ENCODE data around the gene C16orf92. TPM values are rescaled to one million over a fixed set of nuclear protein-coding genes. Genes with fewer than 3 reads are reported as not detected.

The C16orf92 gene
- total RNA-seq, 2 donors from 2014 or later, result not detected

DNA sequence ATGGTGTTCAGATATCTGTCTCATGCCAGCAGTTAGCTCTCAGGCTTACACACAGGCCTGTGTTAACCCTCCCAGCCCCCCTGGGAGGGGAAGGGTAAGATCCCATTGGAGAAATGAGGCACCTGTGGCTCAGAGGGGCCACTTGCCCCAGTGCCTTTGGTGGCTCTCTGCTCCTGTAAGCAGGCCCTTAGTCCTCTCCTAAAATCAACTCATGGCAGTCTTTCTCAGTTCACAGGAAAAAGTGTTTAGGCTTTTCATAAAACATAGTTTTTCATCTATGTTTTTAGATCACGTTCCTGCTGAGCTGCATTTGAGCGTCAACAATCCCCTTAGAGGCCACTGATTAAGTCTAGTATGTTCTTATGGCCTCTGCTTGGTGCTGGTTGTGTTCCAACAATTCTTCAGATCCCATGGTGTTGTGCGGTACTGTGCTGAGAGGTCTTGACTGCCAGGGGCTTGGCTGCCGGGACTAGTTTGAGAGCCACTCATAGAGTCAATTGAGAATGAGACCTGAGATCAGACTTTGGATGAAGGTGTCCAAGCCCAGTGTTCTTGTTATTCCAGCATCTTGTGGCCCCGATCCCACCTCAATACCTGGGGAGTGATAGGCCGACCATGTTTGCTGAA is 38.7 kb upstream of the C16orf92 start:
- Mint-ChIP-seq H3K9me3 (no peaks in the 10 kb centered on the region), H3K36me3 (ENCODE audit: insufficient read depth in 2 of 2) (peaks cover 3 to 16% of the 10 kb centered on the region in 2 donors), H3K4me3 (no peak overlapping the region), H3K4me1 (ENCODE audit: low read depth) (no peaks in the 10 kb centered on the region), H3K27me3 (ENCODE audit: low read depth) (no peaks in the 10 kb centered on the region), H3K27ac (no peak overlapping the region)
- DNase-seq (no peak), ATAC-seq (replicated peaks in 1 of 2) (no peak)

DNA sequence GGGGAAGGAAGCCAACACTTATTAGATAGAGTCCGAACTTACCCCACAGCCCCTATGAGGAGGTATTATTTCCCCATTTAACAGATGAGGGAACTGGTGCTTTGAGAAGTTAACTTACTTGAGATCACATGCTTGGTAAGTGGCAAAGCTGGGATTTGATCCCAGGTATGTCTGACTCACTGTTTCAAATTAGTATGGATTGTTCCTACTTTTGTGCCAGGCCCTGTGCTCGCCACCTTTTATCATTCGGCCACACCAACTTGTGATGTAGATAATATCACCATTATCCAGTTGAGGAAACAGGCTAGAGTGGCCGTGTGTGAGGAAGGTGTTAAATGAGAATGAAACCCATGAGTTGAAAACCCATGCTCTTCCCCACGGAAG is 38.2 kb upstream of the C16orf92 start:
- H3K9me3 Mint-ChIP-seq, result no peaks in the 10 kb centered on the region

DNA sequence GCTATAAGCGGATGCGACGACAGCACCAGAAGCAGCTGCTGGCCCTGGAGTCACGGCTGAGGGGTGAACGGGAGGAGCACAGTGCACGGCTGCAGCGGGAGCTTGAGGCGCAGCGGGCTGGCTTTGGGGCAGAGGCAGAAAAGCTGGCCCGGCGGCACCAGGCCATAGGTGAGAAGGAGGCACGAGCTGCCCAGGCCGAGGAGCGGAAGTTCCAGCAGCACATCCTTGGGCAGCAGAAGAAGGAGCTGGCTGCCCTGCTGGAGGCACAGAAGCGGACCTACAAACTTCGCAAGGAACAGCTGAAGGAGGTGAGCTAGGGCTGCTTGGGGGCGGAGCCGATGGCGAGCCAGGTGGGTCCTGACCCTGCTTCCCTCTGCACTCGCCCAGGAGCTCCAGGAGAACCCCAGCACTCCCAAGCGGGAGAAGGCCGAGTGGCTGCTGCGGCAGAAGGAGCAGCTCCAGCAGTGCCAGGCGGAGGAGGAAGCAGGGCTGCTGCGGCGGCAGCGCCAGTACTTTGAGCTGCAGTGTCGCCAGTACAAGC is 37.7 kb upstream of the C16orf92 start:
- no peak overlapping the region for H3K27ac Mint-ChIP-seq
- DNase-seq (no peak), ATAC-seq (replicated peaks in 1 of 2) (no peak)
- H3K9me3 Mint-ChIP-seq, result no peaks in the 10 kb centered on the region
- H3K27me3 Mint-ChIP-seq (ENCODE audit: low read depth), result no peaks in the 10 kb centered on the region
- H3K4me1 Mint-ChIP-seq (ENCODE audit: low read depth), result no peaks in the 10 kb centered on the region
- H3K36me3 Mint-ChIP-seq (ENCODE audit: insufficient read depth in 2 of 2), result peaks cover 3 to 9% of the 10 kb centered on the region in 2 donors
- H3K4me3 Mint-ChIP-seq, result no peak overlapping the region

More for the DNA sequence above, 38.2 kb upstream of the C16orf92 start:
- Mint-ChIP-seq H3K4me3 (no peak overlapping the region), H3K27ac (no peak overlapping the region), H3K27me3 (ENCODE audit: low read depth) (no peaks in the 10 kb centered on the region), H3K4me1 (ENCODE audit: low read depth) (no peaks in the 10 kb centered on the region), H3K36me3 (ENCODE audit: insufficient read depth in 2 of 2) (peaks cover 3 to 12% of the 10 kb centered on the region in 2 donors)
- DNase-seq, result no peak
- no peak for ATAC-seq (replicated peaks in 1 of 2)

DNA sequence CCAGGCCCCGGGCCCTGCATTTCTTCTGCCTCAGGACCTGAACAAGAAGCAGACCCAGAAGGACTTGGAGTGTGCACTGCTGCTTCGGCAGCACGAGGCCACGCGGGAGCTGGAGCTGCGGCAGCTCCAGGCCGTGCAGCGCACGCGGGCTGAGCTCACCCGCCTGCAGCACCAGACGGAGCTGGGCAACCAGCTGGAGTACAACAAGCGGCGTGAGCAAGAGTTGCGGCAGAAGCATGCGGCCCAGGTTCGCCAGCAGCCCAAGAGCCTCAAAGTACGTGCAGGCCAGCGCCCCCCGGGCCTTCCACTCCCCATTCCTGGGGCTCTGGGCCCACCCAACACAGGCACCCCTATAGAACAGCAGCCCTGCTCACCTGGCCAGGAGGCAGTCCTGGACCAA is 36.8 kb upstream of the C16orf92 start:
- Mint-ChIP-seq H3K27ac (no peak overlapping the region), H3K4me3 (no peak overlapping the region), H3K27me3 (ENCODE audit: low read depth) (no peaks in the 10 kb centered on the region), H3K9me3 (no peaks in the 10 kb centered on the region), H3K36me3 (ENCODE audit: insufficient read depth in 2 of 2) (peaks cover 3 to 6% of the 10 kb centered on the region in 2 donors), H3K4me1 (ENCODE audit: low read depth) (no peaks in the 10 kb centered on the region)
- DNase-seq (no peak), ATAC-seq (replicated peaks in 1 of 2) (no peak)

DNA sequence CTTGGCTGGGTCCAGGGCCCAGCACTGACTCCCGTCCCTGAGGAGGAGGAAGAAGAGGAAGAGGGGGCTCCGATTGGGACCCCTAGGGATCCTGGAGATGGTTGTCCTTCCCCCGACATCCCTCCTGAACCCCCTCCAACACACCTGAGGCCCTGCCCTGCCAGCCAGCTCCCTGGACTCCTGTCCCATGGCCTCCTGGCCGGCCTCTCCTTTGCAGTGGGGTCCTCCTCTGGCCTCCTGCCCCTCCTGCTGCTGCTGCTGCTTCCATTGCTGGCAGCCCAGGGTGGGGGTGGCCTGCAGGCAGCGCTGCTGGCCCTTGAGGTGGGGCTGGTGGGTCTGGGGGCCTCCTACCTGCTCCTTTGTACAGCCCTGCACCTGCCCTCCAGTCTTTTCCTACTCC is 36.1 kb upstream of the C16orf92 start:
- no peak for DNase-seq
- Mint-ChIP-seq H3K4me1 (ENCODE audit: low read depth) (no peaks in the 10 kb centered on the region), H3K36me3 (ENCODE audit: insufficient read depth in 2 of 2) (peaks cover 3 to 6% of the 10 kb centered on the region in 2 donors), H3K27me3 (ENCODE audit: low read depth) (no peaks in the 10 kb centered on the region), H3K4me3 (no peak overlapping the region), H3K9me3 (no peaks in the 10 kb centered on the region), H3K27ac (no peak overlapping the region)
- no peak for ATAC-seq (replicated peaks in 1 of 2)

DNA sequence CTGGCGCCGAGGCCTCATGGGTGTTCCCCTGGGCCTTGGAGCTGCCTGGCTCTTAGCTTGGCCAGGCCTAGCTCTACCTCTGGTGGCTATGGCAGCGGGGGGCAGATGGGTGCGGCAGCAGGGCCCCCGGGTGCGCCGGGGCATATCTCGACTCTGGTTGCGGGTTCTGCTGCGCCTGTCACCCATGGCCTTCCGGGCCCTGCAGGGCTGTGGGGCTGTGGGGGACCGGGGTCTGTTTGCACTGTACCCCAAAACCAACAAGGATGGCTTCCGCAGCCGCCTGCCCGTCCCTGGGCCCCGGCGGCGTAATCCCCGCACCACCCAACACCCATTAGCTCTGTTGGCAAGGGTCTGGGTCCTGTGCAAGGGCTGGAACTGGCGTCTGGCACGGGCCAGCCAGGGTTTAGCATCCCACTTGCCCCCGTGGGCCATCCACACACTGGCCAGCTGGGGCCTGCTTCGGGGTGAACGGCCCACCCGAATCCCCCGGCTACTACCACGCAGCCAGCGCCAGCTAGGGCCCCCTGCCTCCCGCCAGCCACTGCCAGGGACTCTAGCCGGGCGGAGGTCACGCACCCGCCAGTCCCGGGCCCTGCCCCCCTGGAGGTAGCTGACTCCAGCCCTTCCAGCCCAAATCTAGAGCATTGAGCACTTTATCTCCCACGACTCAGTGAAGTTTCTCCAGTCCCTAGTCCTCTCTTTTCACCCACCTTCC is 35.5 kb upstream of the C16orf92 start:
- DNase-seq (no peak), ATAC-seq (replicated peaks in 1 of 2) (no peak)
- Mint-ChIP-seq H3K36me3 (ENCODE audit: insufficient read depth in 2 of 2) (peaks cover 3 to 6% of the 10 kb centered on the region in 2 donors), H3K4me1 (ENCODE audit: low read depth) (no peaks in the 10 kb centered on the region), H3K27me3 (ENCODE audit: low read depth) (no peaks in the 10 kb centered on the region), H3K27ac (no peak overlapping the region), H3K9me3 (no peaks in the 10 kb centered on the region), H3K4me3 (no peak overlapping the region)

DNA sequence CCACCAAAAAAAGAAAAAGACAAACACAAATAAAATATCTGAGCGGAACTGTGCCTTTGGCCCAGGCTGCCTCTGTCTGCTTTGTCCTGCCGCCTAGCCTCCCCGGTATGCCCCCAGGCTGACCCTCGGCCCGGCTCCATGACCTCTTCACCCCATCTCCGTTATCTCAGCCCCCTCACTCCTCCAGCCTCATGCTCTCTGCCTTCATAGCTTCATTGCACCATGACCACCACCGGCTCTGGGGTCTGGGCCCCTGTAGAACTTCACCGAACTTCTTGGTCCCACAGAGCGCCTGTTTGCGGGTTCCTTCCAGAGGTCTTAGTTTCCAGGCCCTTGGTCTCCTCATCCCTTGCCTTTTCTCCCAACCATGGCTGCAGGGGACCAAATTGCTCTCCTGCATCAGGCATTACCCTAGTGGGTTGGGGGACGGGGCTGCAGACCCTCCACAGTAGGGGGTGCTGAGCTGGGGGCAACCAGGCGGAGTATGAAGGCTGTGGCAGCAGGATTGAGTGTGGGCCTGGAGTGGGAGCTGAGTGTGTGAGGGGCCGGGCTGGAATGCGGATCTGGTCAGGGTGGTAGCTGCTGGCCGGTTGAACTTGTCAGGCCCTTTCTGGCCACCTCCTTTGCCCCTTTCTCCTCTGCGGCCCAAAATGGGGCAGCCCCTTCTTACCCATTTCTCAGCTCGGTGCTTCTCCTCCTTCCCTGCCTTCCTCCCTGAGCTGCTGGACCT is 34.5 kb upstream of the C16orf92 start:
- no peaks in the 10 kb centered on the region for H3K27me3 Mint-ChIP-seq (ENCODE audit: low read depth)
- ATAC-seq (replicated peaks in 1 of 2) (no peak), DNase-seq (no peak)
- H3K27ac Mint-ChIP-seq, result no peak overlapping the region
- peaks cover 3% of the 10 kb centered on the region in 2 donors for H3K36me3 Mint-ChIP-seq (ENCODE audit: insufficient read depth in 2 of 2)
- no peaks in the 10 kb centered on the region for H3K9me3 Mint-ChIP-seq
- no peak overlapping the region for H3K4me3 Mint-ChIP-seq
- no peaks in the 10 kb centered on the region for H3K4me1 Mint-ChIP-seq (ENCODE audit: low read depth)

DNA sequence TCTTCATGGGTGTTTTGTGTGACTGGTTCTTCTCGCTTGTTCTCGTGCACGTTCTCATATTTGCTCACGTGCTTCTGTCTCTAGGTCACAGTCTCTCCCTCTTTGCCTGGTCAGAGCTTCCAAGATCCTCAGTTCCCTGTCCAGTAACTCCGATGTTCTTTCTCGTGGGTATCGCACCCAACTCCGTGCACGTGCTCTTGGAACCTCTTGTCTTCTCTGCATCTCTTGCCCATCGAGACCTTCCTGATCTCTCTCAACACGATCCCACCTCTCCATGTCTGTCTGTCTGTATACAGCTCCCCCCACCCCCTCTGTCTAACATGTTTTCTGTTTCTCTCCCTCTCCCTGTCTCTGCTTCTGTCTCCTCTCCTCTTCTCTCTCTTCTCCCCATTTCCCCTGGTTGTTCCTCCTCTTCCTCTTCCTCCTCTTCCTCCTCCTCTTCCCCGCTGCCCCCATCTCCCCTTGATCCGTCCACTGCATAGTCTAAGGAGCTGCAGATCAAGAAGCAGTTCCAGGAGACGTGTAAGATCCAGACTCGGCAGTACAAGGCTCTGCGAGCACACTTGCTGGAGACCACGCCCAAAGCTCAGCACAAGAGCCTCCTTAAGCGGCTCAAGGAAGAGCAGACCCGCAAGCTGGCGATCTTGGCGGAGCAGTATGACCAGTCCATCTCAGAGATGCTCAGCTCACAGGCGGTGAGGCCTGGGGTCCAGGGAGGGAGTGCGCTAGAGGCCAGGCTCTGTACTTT is 33.7 kb upstream of the C16orf92 start:
- H3K4me1 Mint-ChIP-seq (ENCODE audit: low read depth), result peaks cover 7% of the 10 kb centered on the region
- no peaks in the 10 kb centered on the region for H3K27me3 Mint-ChIP-seq (ENCODE audit: low read depth)
- H3K4me3 Mint-ChIP-seq, result no peak overlapping the region
- H3K36me3 Mint-ChIP-seq (ENCODE audit: insufficient read depth in 2 of 2), result no peaks in the 10 kb centered on the region
- no peak overlapping the region for H3K27ac Mint-ChIP-seq
- ATAC-seq (replicated peaks in 1 of 2), result no peak
- H3K9me3 Mint-ChIP-seq, result no peaks in the 10 kb centered on the region
- no peak for DNase-seq

DNA sequence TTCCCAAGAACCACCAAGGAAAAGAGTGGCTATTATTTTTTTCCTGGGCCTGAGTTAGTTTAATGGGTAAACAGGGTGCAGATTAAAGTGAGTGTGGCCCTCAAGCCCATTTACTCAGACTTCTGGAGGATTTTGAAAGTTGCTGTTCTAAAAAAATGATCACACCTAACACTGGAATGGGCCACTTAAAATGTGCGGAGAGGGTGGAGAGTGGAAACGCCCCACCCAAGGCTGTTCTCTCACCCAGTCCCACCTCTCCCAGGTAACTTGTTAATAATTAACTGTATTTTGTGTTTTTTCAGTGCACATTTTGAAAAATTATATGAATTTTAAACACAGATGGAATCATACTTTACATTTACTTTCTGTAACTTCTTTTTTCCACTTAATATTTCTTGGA is 33.0 kb upstream of the C16orf92 start:
- H3K27me3 Mint-ChIP-seq (ENCODE audit: low read depth), result no peaks in the 10 kb centered on the region
- DNase-seq, result no peak
- no peaks in the 10 kb centered on the region for H3K9me3 Mint-ChIP-seq
- H3K36me3 Mint-ChIP-seq (ENCODE audit: insufficient read depth in 2 of 2), result no peaks in the 10 kb centered on the region
- peaks cover 14% of the 10 kb centered on the region for H3K4me1 Mint-ChIP-seq (ENCODE audit: low read depth)
- no peak overlapping the region for H3K27ac Mint-ChIP-seq
- H3K4me3 Mint-ChIP-seq, result no peak overlapping the region
- no peak for ATAC-seq (replicated peaks in 1 of 2)

DNA sequence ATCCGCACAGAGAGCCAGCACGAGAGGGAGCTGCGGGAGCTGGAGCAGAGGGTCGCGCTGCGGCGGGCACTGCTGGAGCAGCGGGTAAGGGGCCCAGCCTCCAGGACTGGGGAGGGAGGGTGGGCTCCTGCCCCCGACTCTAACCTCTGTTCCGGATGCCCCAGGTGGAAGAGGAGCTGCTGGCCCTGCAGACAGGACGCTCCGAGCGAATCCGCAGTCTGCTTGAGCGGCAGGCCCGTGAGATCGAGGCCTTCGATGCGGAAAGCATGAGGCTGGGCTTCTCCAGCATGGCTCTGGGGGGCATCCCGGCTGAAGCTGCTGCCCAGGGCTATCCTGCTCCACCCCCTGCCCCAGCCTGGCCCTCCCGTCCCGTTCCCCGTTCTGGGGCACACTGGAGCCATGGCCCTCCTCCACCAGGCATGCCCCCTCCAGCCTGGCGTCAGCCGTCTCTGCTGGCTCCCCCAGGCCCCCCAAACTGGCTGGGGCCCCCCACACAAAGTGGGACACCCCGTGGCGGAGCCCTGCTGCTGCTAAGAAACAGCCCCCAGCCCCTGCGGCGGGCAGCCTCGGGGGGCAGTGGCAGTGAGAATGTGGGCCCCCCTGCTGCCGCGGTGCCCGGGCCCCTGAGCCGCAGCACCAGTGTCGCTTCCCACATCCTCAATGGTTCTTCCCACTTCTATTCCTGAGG is 32.0 kb upstream of the C16orf92 start:
- H3K4me3 Mint-ChIP-seq, result no peak overlapping the region
- DNase-seq, result no peak
- peaks cover 1 to 2% of the 10 kb centered on the region in 2 donors for H3K36me3 Mint-ChIP-seq (ENCODE audit: insufficient read depth in 2 of 2)
- H3K27ac Mint-ChIP-seq, result no peak overlapping the region
- no peaks in the 10 kb centered on the region for H3K27me3 Mint-ChIP-seq (ENCODE audit: low read depth)
- no peaks in the 10 kb centered on the region for H3K9me3 Mint-ChIP-seq
- no peak for ATAC-seq (replicated peaks in 1 of 2)
- peaks cover 14% of the 10 kb centered on the region for H3K4me1 Mint-ChIP-seq (ENCODE audit: low read depth)

DNA sequence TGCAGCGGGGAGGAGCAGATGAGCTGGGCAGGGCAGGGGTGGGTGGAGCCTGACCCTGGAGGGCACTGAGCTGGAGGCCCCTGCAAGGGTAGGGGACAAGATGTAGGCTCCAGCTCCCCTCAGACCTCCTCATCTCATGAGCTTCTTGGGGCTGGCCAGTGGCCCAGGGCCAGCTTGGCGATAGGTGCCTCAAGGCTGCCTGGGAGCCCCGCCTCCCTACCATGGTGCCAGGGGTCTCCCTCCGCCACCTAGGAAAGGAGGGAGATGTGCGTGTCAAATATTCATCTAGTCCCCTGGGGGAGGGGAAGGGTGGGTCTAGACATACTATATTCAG is 31.5 kb upstream of the C16orf92 start:
- no peak overlapping the region for H3K4me3 Mint-ChIP-seq
- H3K4me1 Mint-ChIP-seq (ENCODE audit: low read depth), result peaks cover 14% of the 10 kb centered on the region
- peaks cover 1 to 4% of the 10 kb centered on the region in 2 donors for H3K36me3 Mint-ChIP-seq (ENCODE audit: insufficient read depth in 2 of 2)
- H3K9me3 Mint-ChIP-seq, result no peaks in the 10 kb centered on the region
- DNase-seq (no peak), ATAC-seq (replicated peaks in 1 of 2) (no peak)
- no peaks in the 10 kb centered on the region for H3K27me3 Mint-ChIP-seq (ENCODE audit: low read depth)
- no peak overlapping the region for H3K27ac Mint-ChIP-seq

DNA sequence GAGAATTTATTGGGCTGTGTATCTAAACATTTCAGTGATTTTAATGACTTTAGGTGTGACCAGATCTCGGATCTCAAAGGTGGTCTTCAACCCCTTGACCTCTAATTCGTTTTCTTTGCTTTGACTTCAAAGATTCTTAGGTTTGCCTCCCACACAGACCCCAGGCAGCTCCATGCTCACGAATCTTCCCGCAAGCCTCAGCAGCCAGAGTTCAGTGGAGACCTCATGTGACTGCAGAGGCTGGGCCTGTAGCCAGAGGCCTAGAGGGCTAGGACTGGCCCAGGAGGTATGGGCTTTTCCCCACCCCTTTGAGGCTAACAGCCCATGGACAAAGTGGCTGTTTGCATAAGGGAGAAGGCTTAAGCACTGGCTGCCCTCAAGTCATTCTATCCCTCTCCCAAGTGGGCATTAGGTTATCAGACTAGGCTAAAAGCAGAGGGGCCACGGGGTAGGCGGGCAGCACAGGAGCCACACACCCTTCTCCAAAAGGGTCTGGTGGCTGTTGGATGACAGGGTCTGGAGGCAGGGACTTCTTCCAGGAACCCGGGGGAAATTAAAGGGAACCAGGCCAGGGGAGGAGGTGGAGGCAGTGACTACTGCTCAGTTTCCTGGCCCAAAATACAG is 30.5 kb upstream of the C16orf92 start:
- no peaks in the 10 kb centered on the region for H3K9me3 Mint-ChIP-seq
- no peak overlapping the region for H3K27ac Mint-ChIP-seq
- ATAC-seq (replicated peaks in 1 of 2), result no peak
- H3K27me3 Mint-ChIP-seq (ENCODE audit: low read depth), result no peaks in the 10 kb centered on the region
- H3K4me1 Mint-ChIP-seq (ENCODE audit: low read depth), result peaks cover 20% of the 10 kb centered on the region
- H3K4me3 Mint-ChIP-seq, result no peak overlapping the region
- DNase-seq, result no peak
- peaks cover 1 to 4% of the 10 kb centered on the region in 2 donors for H3K36me3 Mint-ChIP-seq (ENCODE audit: insufficient read depth in 2 of 2)

All from activated T-cell treated with anti-CD3 and anti-CD28 coated beads, Interleukin-2, amount 50 U/mL, for 72 hours (primary cell).